ENCODE data around the gene ZKSCAN7. TPM values are rescaled to one million over a fixed set of nuclear protein-coding genes. Genes with fewer than 3 reads are reported as not detected.
"Not testable (repeated sequence)": the region's sequence is repeated elsewhere in the genome, so short reads cannot be mapped to it uniquely, and the experiment has no call there.

Gene ZKSCAN7
- total and polyA plus RNA-seq, 7 donors, result 0.59 to 2.1 (median 0.99) TPM

DNA sequence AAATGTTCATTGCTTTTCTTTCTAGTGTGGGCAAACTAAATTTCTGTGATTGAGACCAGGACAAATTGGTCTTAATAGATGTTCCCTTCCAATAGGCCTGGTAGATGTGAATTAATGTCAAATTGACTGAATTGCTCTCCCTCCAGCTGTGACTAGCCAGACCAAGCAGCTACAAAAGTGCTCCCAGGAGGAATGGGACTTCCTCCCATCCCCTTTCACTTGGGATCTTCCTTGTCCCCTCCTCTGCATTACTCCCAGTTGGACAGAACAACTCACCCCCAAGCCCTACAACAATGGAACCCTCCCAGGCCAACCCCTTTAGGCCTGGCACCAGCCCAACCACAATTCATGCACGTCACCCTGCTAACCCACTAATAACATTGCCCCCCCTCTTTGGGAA lies 19.6 kb upstream of the ZKSCAN7 start:
- intact Hi-C loops (cut with DNase I), result no loop called here
- H3K36me3 ChIP-seq (ENCODE audit: insufficient read depth in 1 of 2, low read depth in 1 of 2), result no peaks in the 10 kb centered on the region
- H3K4me1 ChIP-seq, result no peaks in the 10 kb centered on the region
- ATAC-seq (no peak), DNase-seq (no peak)
- peaks cover 0 to 23% (median 2%) of the 10 kb centered on the region in 3 donors for H3K27me3 ChIP-seq (ENCODE audit: insufficient read depth in 3 of 3, low read length in 2 of 3)
- no peak overlapping the region for H3K4me3 ChIP-seq
- H3K27ac ChIP-seq, result no peak overlapping the region
- peaks cover 3% of the 10 kb centered on the region for H3K9me3 ChIP-seq
- TF ChIP-seq, protein P1, sequence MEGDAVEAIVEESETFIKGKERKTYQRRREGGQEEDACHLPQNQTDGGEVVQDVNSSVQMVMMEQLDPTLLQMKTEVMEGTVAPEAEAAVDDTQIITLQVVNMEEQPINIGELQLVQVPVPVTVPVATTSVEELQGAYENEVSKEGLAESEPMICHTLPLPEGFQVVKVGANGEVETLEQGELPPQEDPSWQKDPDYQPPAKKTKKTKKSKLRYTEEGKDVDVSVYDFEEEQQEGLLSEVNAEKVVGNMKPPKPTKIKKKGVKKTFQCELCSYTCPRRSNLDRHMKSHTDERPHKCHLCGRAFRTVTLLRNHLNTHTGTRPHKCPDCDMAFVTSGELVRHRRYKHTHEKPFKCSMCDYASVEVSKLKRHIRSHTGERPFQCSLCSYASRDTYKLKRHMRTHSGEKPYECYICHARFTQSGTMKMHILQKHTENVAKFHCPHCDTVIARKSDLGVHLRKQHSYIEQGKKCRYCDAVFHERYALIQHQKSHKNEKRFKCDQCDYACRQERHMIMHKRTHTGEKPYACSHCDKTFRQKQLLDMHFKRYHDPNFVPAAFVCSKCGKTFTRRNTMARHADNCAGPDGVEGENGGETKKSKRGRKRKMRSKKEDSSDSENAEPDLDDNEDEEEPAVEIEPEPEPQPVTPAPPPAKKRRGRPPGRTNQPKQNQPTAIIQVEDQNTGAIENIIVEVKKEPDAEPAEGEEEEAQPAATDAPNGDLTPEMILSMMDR (IDR thresholded peaks at IDR 0.05), result no peak
- WGBS, 3 donors, result 0 to 3% (median 0%) methylated on average over 1 of the region's 1 CpG

DNA sequence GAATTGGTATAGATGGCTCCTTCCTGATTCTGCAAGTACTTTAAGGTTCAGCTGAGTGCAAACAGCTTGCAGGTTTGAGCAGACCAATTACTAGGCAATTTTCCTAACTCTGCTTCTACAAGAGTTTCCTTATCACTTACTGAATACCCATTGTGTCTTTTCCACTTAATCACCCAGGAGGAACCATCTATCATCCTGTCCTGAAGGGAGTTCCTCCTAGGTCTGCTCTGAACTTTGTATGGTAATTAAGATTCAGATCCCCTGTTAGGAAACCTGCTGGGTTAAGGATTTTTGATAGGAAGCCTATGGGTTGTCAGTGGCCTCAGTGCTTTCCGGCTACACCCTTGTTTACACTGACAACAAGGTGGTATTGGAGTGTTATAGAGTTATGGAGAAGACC lies 10.2 kb upstream of the ZKSCAN7 start:
- peaks cover 0 to 11% (median 2%) of the 10 kb centered on the region in 3 donors for H3K27me3 ChIP-seq (ENCODE audit: insufficient read depth in 3 of 3, low read length in 2 of 3)
- 72 to 87% (median 79%) methylated on average over 1 of the region's 1 CpG for WGBS, 3 donors
- H3K4me1 ChIP-seq; H3K27ac ChIP-seq; H3K9me3 ChIP-seq; ATAC-seq; intact Hi-C loops (cut with DNase I); H3K36me3 ChIP-seq (ENCODE audit: insufficient read depth in 1 of 2, low read depth in 1 of 2); DNase-seq; H3K4me3 ChIP-seq: not testable (repeated sequence)

- TF ChIP-seq, protein P1 (IDR thresholded peaks at IDR 0.05), result no peak
- 12 to 16% (median 15%) methylated on average over 5 of the region's 5 CpGs for WGBS, 3 donors
- ATAC-seq (peak in 2 of 4 donors; percentile 17 to 31), DNase-seq (no peak)
- peaks cover 0 to 10% of the 10 kb centered on the region in 2 donors for H3K36me3 ChIP-seq (ENCODE audit: insufficient read depth in 1 of 2, low read depth in 1 of 2)
- H3K9me3 ChIP-seq, result no peaks in the 10 kb centered on the region
- peaks cover 7% of the 10 kb centered on the region for H3K4me1 ChIP-seq
- peaks cover 0 to 2% (median 0%) of the 10 kb centered on the region in 3 donors for H3K27me3 ChIP-seq (ENCODE audit: insufficient read depth in 3 of 3, low read length in 2 of 3)
- H3K4me3 ChIP-seq, result peak overlapping the region; percentile 71
- intact Hi-C loops (cut with DNase I), result no loop called here
- H3K27ac ChIP-seq, result no peak overlapping the region
Observed at GRCh38 chr3:44555723-44556122, 730 bp downstream of the ZKSCAN7 start.

- Histone ChIP-seq H3K27me3 (ENCODE audit: insufficient read depth in 3 of 3, low read length in 2 of 3) (no peaks in the 10 kb centered on the region), H3K27ac (no peak overlapping the region), H3K9me3 (no peaks in the 10 kb centered on the region), H3K36me3 (ENCODE audit: insufficient read depth in 1 of 2, low read depth in 1 of 2) (peaks cover 0 to 10% of the 10 kb centered on the region in 2 donors), H3K4me3 (no peak overlapping the region), H3K4me1 (peaks cover 7% of the 10 kb centered on the region)
- no peak for DNase-seq
- TF ChIP-seq, protein P1 (IDR thresholded peaks at IDR 0.05), result no peak
- 96 to 97% (median 97%) methylated on average over 9 of the region's 9 CpGs for WGBS, 3 donors
- intact Hi-C loops (cut with DNase I), result no loop called here
- no peak for ATAC-seq
Observed at GRCh38 chr3:44557074-44557473, 2.1 kb downstream of the ZKSCAN7 start.

DNA sequence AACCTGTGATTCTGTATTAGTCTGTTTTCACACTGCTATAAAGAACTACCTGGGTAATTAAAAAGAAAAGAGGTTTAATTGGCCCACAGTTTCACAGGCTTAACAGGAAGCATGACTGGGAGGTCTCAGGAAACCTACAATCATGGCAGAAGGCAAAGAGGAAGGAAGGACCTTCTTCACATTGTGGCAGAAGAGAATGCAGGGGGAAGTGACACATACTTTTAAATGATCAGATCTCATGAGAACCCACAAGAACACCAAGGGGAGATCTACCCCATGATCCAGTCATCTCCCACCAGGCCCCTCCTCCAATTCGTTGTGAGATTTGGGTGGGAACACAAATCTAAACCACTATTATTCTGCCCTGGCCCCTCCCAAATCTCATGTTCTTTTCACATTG lies 6.1 kb downstream of the ZKSCAN7 start:
- no peak for DNase-seq
- peaks cover 0 to 10% of the 10 kb centered on the region in 2 donors for H3K36me3 ChIP-seq (ENCODE audit: insufficient read depth in 1 of 2, low read depth in 1 of 2)
- TF ChIP-seq, protein P1 (IDR thresholded peaks at IDR 0.05), result no peak
- intact Hi-C loops (cut with DNase I), result no loop called here
- no peaks in the 10 kb centered on the region for H3K27me3 ChIP-seq (ENCODE audit: insufficient read depth in 3 of 3, low read length in 2 of 3)
- H3K4me3 ChIP-seq, result no peak overlapping the region
- H3K9me3 ChIP-seq, result no peaks in the 10 kb centered on the region
- WGBS, 3 donors, result 98 to 100% (median 100%) methylated on average over 1 of the region's 1 CpG
- no peaks in the 10 kb centered on the region for H3K4me1 ChIP-seq
- no peak for ATAC-seq
- no peak overlapping the region for H3K27ac ChIP-seq
